SK-N-SH (cell line): Measurements from ENCODE around the gene SFXN4. TPM values are rescaled to one million over a fixed set of nuclear protein-coding genes. Genes with fewer than 3 reads are reported as not detected.

Experiments used
- CTCF ChIA-PET: fragments of 300-600, 350-600 bp; formaldehyde crosslinking; extraction: SDS; loops from one replicate; lab custom pipeline; 2021; lab: Yijun Ruan, JAX
- POLR2A ChIA-PET: fragments of 350-600 bp; sonication (Branson Sonifier 250); formaldehyde crosslinking; extraction: SDS; loops from one replicate; lab custom pipeline; 2020; ENCODE audit warnings: antibody characterized with exemption, inconsistent platforms; lab: Yijun Ruan, JAX
- DNase-seq: peaks from one replicate; pipeline ENCODE4 v3.0.0; 2012
- H2AFZ ChIP-seq: fragments of 200-600 bp; sonication (generic); 2 replicates; pipeline ENCODE4 v1.8.1; 2016; ENCODE audit warnings: antibody characterized with exemption, mild to moderate bottlenecking, low read depth
- H3F3A ChIP-seq: fragments of 200-600 bp; sonication (generic); replicated peaks from 2 replicates; pipeline ENCODE3; 2016; ENCODE audit warnings: antibody characterized with exemption, mild to moderate bottlenecking; ENCODE audit not compliant: insufficient read depth
- H3K27ac ChIP-seq, 2 experiments: fragments of 200-500 bp in 1 of 2; fragments of 200-600 bp in 1 of 2; sonication (Bioruptor generic) in 1 of 2; sonication (generic), shearing (Covaris generic) in 1 of 2; 2 replicates each; pipeline versions ENCODE4 v1.5.1 to v1.6.1; 2014 to 2016; ENCODE audit warnings: low read depth in 2 of 2, inconsistent platforms in 1 of 2, low read length in 1 of 2, mild to moderate bottlenecking in 1 of 2, mixed read lengths in 1 of 2
- H3K27me3 ChIP-seq: fragments of 200-600 bp; sonication (generic), shearing (Covaris generic); 2 replicates; pipeline ENCODE4 v1.6.1; 2016; ENCODE audit warnings: mixed run types; ENCODE audit not compliant: insufficient read depth
- H3K36me3 ChIP-seq, 2 experiments: fragments of 200-500 bp in 1 of 2; fragments of 200-600 bp in 1 of 2; sonication (Bioruptor generic) in 1 of 2; sonication (generic) in 1 of 2; replicated peaks in 1 of 2; 2 replicates each; pipeline versions ENCODE3 to v1.5.1; 2014 to 2016; ENCODE audit warnings: low read length in 1 of 2, mild to moderate bottlenecking in 1 of 2; ENCODE audit not compliant: insufficient read depth in 2 of 2, control insufficient read depth in 1 of 2
- H3K4me1 ChIP-seq, 2 experiments: fragments of 200-500 bp in 1 of 2; fragments of 200-600 bp in 1 of 2; sonication (Bioruptor generic) in 1 of 2; sonication (generic), shearing (Covaris generic) in 1 of 2; 2 replicates each; pipeline versions ENCODE4 v1.5.1 to v1.6.1; 2014 to 2016; ENCODE audit warnings: low read depth in 1 of 2, low read length in 1 of 2, mixed run types in 1 of 2; ENCODE audit not compliant: insufficient read depth in 2 of 2, control insufficient read depth in 1 of 2
- H3K4me2 ChIP-seq: fragments of 200-600 bp; sonication (generic), shearing (Covaris generic); 2 replicates; pipeline ENCODE4 v1.6.1; 2017; ENCODE audit warnings: mixed run types
- H3K4me3 ChIP-seq, 2 experiments: fragments of 200-500 bp in 1 of 2; fragments of 200-600 bp in 1 of 2; sonication (Bioruptor generic) in 1 of 2; sonication (generic), shearing (Covaris generic) in 1 of 2; 2 replicates each; pipeline versions ENCODE4 v1.5.1 to v1.8.1; 2014 to 2016; ENCODE audit warnings: low read depth in 2 of 2, inconsistent platforms in 1 of 2, low read length in 1 of 2, mild to moderate bottlenecking in 1 of 2, mixed read lengths in 1 of 2, moderate library complexity in 1 of 2
- H3K79me2 ChIP-seq: fragments of 200-600 bp; sonication (generic); 2 replicates; pipeline ENCODE4 v1.8.1; 2017; ENCODE audit warnings: mild to moderate bottlenecking; ENCODE audit not compliant: insufficient read depth
- H3K9ac ChIP-seq: fragments of 200-600 bp; sonication (generic); 2 replicates; pipeline ENCODE4 v1.6.1; 2017; ENCODE audit warnings: mixed run types
- H3K9me2 ChIP-seq: fragments of 200-600 bp; sonication (generic); 2 replicates; pipeline ENCODE4 v1.6.1; 2017; ENCODE audit warnings: mixed run types
- H3K9me3 ChIP-seq: fragments of 200-600 bp; sonication (generic); 2 replicates; pipeline ENCODE4 v1.6.1; 2017; ENCODE audit warnings: mixed run types, mild to moderate bottlenecking, moderate library complexity
- H4K20me1 ChIP-seq: fragments of 200-600 bp; sonication (generic); 2 replicates; pipeline ENCODE4 v1.6.1; 2017; ENCODE audit warnings: mild to moderate bottlenecking, mixed run types; ENCODE audit not compliant: insufficient read depth
- CHD2 ChIP-seq: fragments of 150-350 bp; IDR thresholded peaks from 2 replicates; pipeline ENCODE4 v1.6.1; 2018; ENCODE audit warnings: low read length; ENCODE audit not compliant: partially characterized antibody
- ELF1 ChIP-seq: IDR thresholded peaks from 2 replicates; pipeline ENCODE4 v1.4.0; 2012
- EP300 ChIP-seq, 2 experiments: IDR thresholded peaks; 2 replicates each; pipeline versions ENCODE4 v1.4.0 to v1.6.1; 2012; ENCODE audit warnings: borderline replicate concordance in 1 of 2, low read depth in 1 of 2, low read length in 1 of 2
- EZH2phosphoT487 ChIP-seq: fragments of 200-600 bp; sonication (generic); IDR thresholded peaks from 2 replicates; pipeline ENCODE4 v1.6.1; 2017; ENCODE audit warnings: low read depth, mixed run types, mild to moderate bottlenecking, antibody characterized with exemption, moderate library complexity, borderline replicate concordance
- FOXJ3 ChIP-seq: sonication (generic); formaldehyde crosslinking; IDR thresholded peaks from 2 replicates; pipeline ENCODE4 v1.5.1; 2020; ENCODE audit warnings: mild to moderate bottlenecking, missing genetic modification reagents
- FOXM1 ChIP-seq: IDR thresholded peaks from 2 replicates; pipeline ENCODE4 v1.4.0; 2012; ENCODE audit warnings: low read depth, mild to moderate bottlenecking
- GABPA ChIP-seq: IDR thresholded peaks from 2 replicates; pipeline ENCODE4 v1.4.0; 2012; ENCODE audit warnings: low read depth, mild to moderate bottlenecking
- GATA2 ChIP-seq: sonication (generic); formaldehyde crosslinking; IDR thresholded peaks from 2 replicates; pipeline ENCODE4 v1.5.0; 2020; ENCODE audit warnings: mild to moderate bottlenecking, missing genetic modification reagents
- IRF3 ChIP-seq: fragments of 150-350 bp; IDR thresholded peaks from 2 replicates; pipeline ENCODE4 v1.6.1; 2016; ENCODE audit warnings: mild to moderate bottlenecking, low read depth, low read length
- JUND ChIP-seq: IDR thresholded peaks from 2 replicates; pipeline ENCODE4 v1.4.0; 2012
- MAX ChIP-seq: IDR thresholded peaks from 2 replicates; pipeline ENCODE4 v1.4.0; 2012; ENCODE audit warnings: low read depth
- MEF2A ChIP-seq: IDR thresholded peaks from 2 replicates; pipeline ENCODE4 v1.4.0; 2012; ENCODE audit warnings: low read depth, borderline replicate concordance
- MXI1 ChIP-seq: IDR thresholded peaks from 2 replicates; pipeline ENCODE4 v1.6.1; 2012; ENCODE audit warnings: mild to moderate bottlenecking, low read depth, low read length, improper control_type of control experiment
- NRF1 ChIP-seq: IDR thresholded peaks from 2 replicates; pipeline ENCODE4 v1.6.1; 2012; ENCODE audit warnings: low read depth, mild to moderate bottlenecking, low read length
- PBX3 ChIP-seq: IDR thresholded peaks from 2 replicates; pipeline ENCODE4; 2012
- POLR2AphosphoS5 ChIP-seq: IDR thresholded peaks from 2 replicates; pipeline ENCODE4 v1.6.1; 2012; ENCODE audit warnings: low read depth, low read length
- RXRA ChIP-seq: IDR thresholded peaks from 2 replicates; pipeline ENCODE4 v1.4.0; 2012; ENCODE audit warnings: low read depth, mild to moderate bottlenecking, borderline replicate concordance
- SIN3A ChIP-seq: IDR thresholded peaks from 2 replicates; pipeline ENCODE4 v1.6.1; 2012; ENCODE audit warnings: low read depth, mild to moderate bottlenecking, low read length, moderate library complexity, borderline replicate concordance
- SMC3 ChIP-seq: IDR thresholded peaks from 2 replicates; pipeline ENCODE4 v1.6.1; 2012; ENCODE audit warnings: low read depth, low read length, improper control_type of control experiment
- TCF12 ChIP-seq: IDR thresholded peaks from 2 replicates; pipeline ENCODE4 v1.4.0; 2012
- TEAD4 ChIP-seq: IDR thresholded peaks from 2 replicates; pipeline ENCODE4 v1.4.0; 2012; ENCODE audit warnings: mild to moderate bottlenecking, borderline replicate concordance; ENCODE audit not compliant: insufficient read depth
- USF2 ChIP-seq: fragments of 150-350 bp; IDR thresholded peaks from 2 replicates; pipeline ENCODE4 v1.6.1; 2017; ENCODE audit warnings: antibody characterized with exemption, low read length, low read depth, borderline replicate concordance
- YY1 ChIP-seq: IDR thresholded peaks from 2 replicates; pipeline ENCODE4 v1.4.0; 2012; ENCODE audit warnings: low read depth, mild to moderate bottlenecking
- WGBS: methylation state at CpG from one replicate; pipeline ENCODE4 v1.1.6; 2017; ENCODE audit warnings: low lambda C conversion rate; 5-methylcytosine and 5-hydroxymethylcytosine counted together
- polyA plus RNA-seq, 3 experiments: library from polyadenylated mRNA; depleted of rRNA; stranded (reverse); fragments of >200 nt; gene quantifications; 2 replicates each; pipeline ENCODE4 v1.2.3, GENCODE V29; 2012

SFXN4 gene
- polyA plus RNA-seq, 1 of the 3 experiments (the other 2 are of a cell fraction), result 24.2 TPM

GRCh38 chr10:119166564-119166963 is 1.1 kb upstream of the SFXN4 start:
- H3K79me2 ChIP-seq, result no peaks in the 10 kb centered on the region
- H3K9me3 ChIP-seq, result no peaks in the 10 kb centered on the region
- H3K9me2 ChIP-seq, result no peaks in the 10 kb centered on the region
- peaks cover 0 to 13% of the 10 kb centered on the region in 2 experiments; a peak in 2 of 4 replicates for H3K4me1 ChIP-seq
- no peak overlapping the region for H2AFZ ChIP-seq
- H3K27me3 ChIP-seq, result no peaks in the 10 kb centered on the region
- H3K4me2 ChIP-seq, result no peak overlapping the region
- DNase-seq, result no peak
- no peak overlapping the region for H3K27ac ChIP-seq
- no peak overlapping the region for H3K4me3 ChIP-seq
- peaks cover 35% of the 10 kb centered on the region for H3F3A ChIP-seq
- ChIA-PET CTCF (no interaction called here), POLR2A (interaction anchor here (1.0 kb wide), 1 partner anchor 43 kb away, joined by 4 read pairs; no protein-coding TSS in a partner anchor)
- H4K20me1 ChIP-seq, result no peaks in the 10 kb centered on the region
- 84% methylated on average over 8 of the region's 8 CpGs for WGBS
- TF ChIP-seq FOXM1, result no peak
- no peak for TF ChIP-seq MAX
- no peak for TF ChIP-seq GABPA
- no peak for TF ChIP-seq IRF3
- TF ChIP-seq EP300 (IDR thresholded peaks at IDR 0.05; ENCODE audit: borderline replicate concordance in 1 of 2, low read depth in 1 of 2, low read length in 1 of 2), result no peak
- no peak for TF ChIP-seq MEF2A
- TF ChIP-seq ELF1, result no peak
- TF ChIP-seq SIN3A, result no peak
- no peak for TF ChIP-seq RXRA
- TF ChIP-seq FOXJ3 (CRISPR knock-in tag), result no peak
- TF ChIP-seq YY1, result no peak
- no peak for TF ChIP-seq TEAD4
- no peak for TF ChIP-seq POLR2AphosphoS5
- no peak for TF ChIP-seq MXI1
- TF ChIP-seq CHD2, result no peak
- TF ChIP-seq USF2, result no peak
- no peak for TF ChIP-seq SMC3
- H3K36me3 ChIP-seq, result peaks cover 27 to 35% of the 10 kb centered on the region in 2 experiments
- H3K9ac ChIP-seq, result no peak overlapping the region

GRCh38 chr10:119166118-119166500 is 595 bp upstream of the SFXN4 start:
- H3K4me2 ChIP-seq, result peak overlapping the region; percentile 86
- H3K9ac ChIP-seq, result peak overlapping the region; percentile 74
- ChIA-PET POLR2A (interaction anchor here (1.0 to 1.6 kb wide), 3 partner anchors 10 to 43 kb away, joined by 4 to 5 read pairs (median 4); no protein-coding TSS in a partner anchor), CTCF (no interaction called here)
- no peaks in the 10 kb centered on the region for H3K27me3 ChIP-seq
- peaks cover 24 to 31% of the 10 kb centered on the region in 2 experiments for H3K36me3 ChIP-seq
- H3K9me2 ChIP-seq, result no peaks in the 10 kb centered on the region
- H3K9me3 ChIP-seq, result no peaks in the 10 kb centered on the region
- H3F3A ChIP-seq, result peaks cover 35% of the 10 kb centered on the region
- H2AFZ ChIP-seq, result peak overlapping the region; percentile 95
- peak overlapping the region; percentile 69 to 75 for H3K4me3 ChIP-seq
- H3K79me2 ChIP-seq, result no peaks in the 10 kb centered on the region
- DNase-seq, result no peak
- H4K20me1 ChIP-seq, result no peaks in the 10 kb centered on the region
- WGBS, result 92% methylated on average over 7 of the region's 7 CpGs
- peaks cover 0 to 13% of the 10 kb centered on the region in 2 experiments; a peak in 2 of 4 replicates for H3K4me1 ChIP-seq
- peak overlapping the region; percentile 7 to 79; a peak in 3 of 4 replicates for H3K27ac ChIP-seq
- TF ChIP-seq EZH2phosphoT487 (no peak), PBX3 (no peak), POLR2AphosphoS5 (no peak), RXRA (no peak), GABPA (no peak), USF2 (no peak), NRF1 (no peak), JUND (no peak), GATA2 (no peak), TCF12 (no peak)
